ENCODE results near the gene KCNQ1. TPM values are rescaled to one million over a fixed set of nuclear protein-coding genes. Genes with fewer than 3 reads are reported as not detected.

The KCNQ1 gene
- total and polyA plus RNA-seq, 2 donors (not counting 3 experiments of a cell fraction or from before 2014, with no cell fraction given) = 0.07 to 0.09 TPM

DNA sequence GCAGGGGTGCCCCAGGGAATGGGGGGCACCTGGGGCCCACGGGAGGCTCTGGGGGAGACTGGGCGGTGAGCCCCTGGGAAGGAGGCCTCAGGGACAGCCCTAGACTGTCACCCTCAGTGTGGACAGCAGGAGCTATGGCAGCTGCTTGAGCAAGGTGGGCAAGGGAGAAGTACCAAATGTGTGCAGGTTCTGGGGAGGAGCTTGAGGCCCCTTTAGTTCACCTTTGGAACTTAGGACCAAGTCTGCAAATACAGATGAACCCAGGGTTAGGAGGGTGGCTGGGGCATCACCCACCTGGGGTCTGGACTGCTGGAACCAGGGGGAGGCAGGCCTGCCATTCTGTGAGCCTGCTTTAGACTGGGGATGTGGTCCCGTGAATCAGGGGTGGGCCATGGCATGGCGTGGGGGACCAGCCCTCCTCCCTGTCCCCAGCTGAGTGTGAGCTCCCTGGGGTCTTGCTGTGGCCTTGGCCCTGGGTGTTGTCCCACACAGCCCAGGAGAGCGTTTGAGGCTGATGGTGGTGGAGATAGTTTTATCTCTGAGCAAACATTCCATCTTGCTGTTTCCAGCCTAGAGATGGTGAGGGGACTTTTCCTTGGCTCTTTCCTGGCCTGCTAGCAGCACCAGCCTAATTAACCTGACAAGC is 122.3 kb downstream of the KCNQ1 start:
- no peaks in the 10 kb centered on the region for H4K20me1 ChIP-seq (replicated peaks; ENCODE audit: control insufficient read depth, extremely low read depth, insufficient read depth, low read length)

More for the DNA sequence above, 122.3 kb downstream of the KCNQ1 start:
- TF ChIP-seq FOS (IDR thresholded peaks at IDR 0.05; ENCODE audit: borderline replicate concordance, insufficient read depth, low read length) (no peak), MAX (IDR thresholded peaks at IDR 0.05; ENCODE audit: insufficient read depth, insufficient read length) (no peak), EZH2 (IDR thresholded peaks at IDR 0.05; ENCODE audit: borderline replicate concordance, low read depth, low read length, severe bottlenecking) (no peak), POLR2A (IDR thresholded peaks at IDR 0.05; ENCODE audit: low read depth, low read length) (no peak), POLR2AphosphoS5 (IDR thresholded peaks at IDR 0.05; ENCODE audit: insufficient read depth, low read depth, low read length) (no peak), JUN (IDR thresholded peaks at IDR 0.05; ENCODE audit: borderline replicate concordance, insufficient read depth, insufficient read length, low read depth) (no peak), CTCF (IDR thresholded peaks at IDR 0.05; ENCODE audit: extremely low read depth in 1 of 2, insufficient read depth in 1 of 2, low read depth in 1 of 2, low read length in 2 of 2) (no peak), MYC (IDR thresholded peaks at IDR 0.05; ENCODE audit: low read depth, low read length) (no peak), GATA2 (IDR thresholded peaks at IDR 0.05; ENCODE audit: insufficient read depth, insufficient read length, low read depth, low read length) (no peak)
- Histone ChIP-seq H3K9me1 (replicated peaks; ENCODE audit: control insufficient read depth, extremely low read depth, insufficient read depth, low read length) (no peaks in the 10 kb centered on the region), H3K4me2 (ENCODE audit: insufficient read depth, low read length) (no peak overlapping the region), H3K4me1 (ENCODE audit: control insufficient read depth, extremely low read depth, insufficient read depth, low read length) (no peaks in the 10 kb centered on the region), H3K27me3 (ENCODE audit: control insufficient read depth in 2 of 2, insufficient read depth in 2 of 2, low read length in 2 of 2) (no peaks in the 10 kb centered on the region), H3K4me3 (replicated peaks in 1 of 3; ENCODE audit: insufficient read depth in 1 of 3, low read depth in 1 of 3, low read length in 3 of 3) (no peak overlapping the region), H3K79me2 (ENCODE audit: control insufficient read depth, insufficient read depth, low read length) (no peaks in the 10 kb centered on the region), H3K9ac (replicated peaks; ENCODE audit: extremely low read depth, insufficient read depth, low read length) (no peak overlapping the region), H2AFZ (ENCODE audit: low read depth, low read length) (no peak overlapping the region), H3K9me3 (replicated peaks; ENCODE audit: control insufficient read depth, insufficient read depth, low read length) (no peaks in the 10 kb centered on the region), H3K36me3 (ENCODE audit: control insufficient read depth in 2 of 2, extremely low read depth in 1 of 2, insufficient read depth in 2 of 2, low read length in 2 of 2) (no peaks in the 10 kb centered on the region), H3K27ac (ENCODE audit: insufficient read depth, low read depth, low read length) (no peak overlapping the region)
- POLR2A ChIA-PET = no interaction called here
- no peak for DNase-seq (ENCODE audit: low read depth, low spot score)
- dilution Hi-C loops (cut with MboI; ENCODE audit: extremely low pct_ligation_motif_present, low sequenced_read_pairs) (no loop called here), intact Hi-C loops (cut with micrococcal nuclease) (no loop called here)
- no peak for FAIRE-seq
- BruUV-seq (replicated peaks) = no TSS peak
- CTCF ChIA-PET = no interaction called here
